Inferior parietal cortex (tissue), 1 donor: ENCODE results near the gene ILRUN.
"Not testable (repeated sequence)": the region's sequence is repeated elsewhere in the genome, so short reads cannot be mapped to it uniquely, and the experiment has no call there.

Experiments
- DNase-seq: peaks from one replicate; pipeline ENCODE4 v3.0.0-alpha.2; 2016; ENCODE audit errors: extremely low spot score

ILRUN gene

DNA sequence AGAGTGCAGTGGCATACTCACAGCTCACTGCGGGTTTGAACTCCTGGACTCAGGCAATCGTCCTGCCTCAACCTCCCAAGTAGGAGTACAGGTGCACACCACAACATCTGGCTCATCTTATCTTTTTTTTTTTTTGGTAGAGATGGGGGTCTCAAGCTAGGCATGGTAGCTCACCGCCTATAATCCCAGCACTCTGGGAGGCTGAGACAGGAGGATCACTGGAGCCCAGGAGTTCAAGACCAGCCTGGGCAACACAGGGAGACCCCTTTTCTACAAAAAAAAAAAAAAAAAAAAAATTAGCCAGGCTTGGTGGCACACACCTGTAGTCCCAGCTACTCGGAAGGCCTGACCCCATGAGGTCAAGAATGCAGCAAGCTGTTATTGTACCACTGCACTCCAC lies 31.5 kb downstream of the ILRUN start:
- DNase-seq = no peak

GRCh38 chr6:34664256-34664971 lies 32.2 kb downstream of the ILRUN start:
- DNase-seq = no peak

GRCh38 chr6:34663831-34664255 lies 32.7 kb downstream of the ILRUN start:
- peak; percentile 13 for DNase-seq

DNA sequence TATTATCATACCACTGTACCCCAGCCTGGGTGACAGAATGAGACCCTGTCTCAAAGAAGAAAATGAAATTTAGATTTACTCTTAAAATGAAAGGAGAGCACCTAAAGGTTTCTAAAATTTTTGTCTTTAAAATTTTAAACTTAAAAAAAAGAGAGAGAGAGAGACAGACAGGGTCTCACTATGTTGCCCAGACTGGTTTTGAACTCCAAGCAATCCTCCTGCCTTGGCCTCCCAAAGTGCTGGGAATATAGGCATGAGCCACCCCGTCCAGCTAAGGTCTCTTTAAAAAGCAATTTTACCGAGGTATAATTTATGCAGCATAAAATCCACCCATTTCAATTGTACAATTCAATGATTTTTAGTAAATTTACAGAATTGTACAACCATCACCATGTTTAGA lies 33.2 kb downstream of the ILRUN start:
- no peak for DNase-seq

GRCh38 chr6:34661357-34661756 lies 35.2 kb downstream of the ILRUN start:
- DNase-seq = no peak

DNA sequence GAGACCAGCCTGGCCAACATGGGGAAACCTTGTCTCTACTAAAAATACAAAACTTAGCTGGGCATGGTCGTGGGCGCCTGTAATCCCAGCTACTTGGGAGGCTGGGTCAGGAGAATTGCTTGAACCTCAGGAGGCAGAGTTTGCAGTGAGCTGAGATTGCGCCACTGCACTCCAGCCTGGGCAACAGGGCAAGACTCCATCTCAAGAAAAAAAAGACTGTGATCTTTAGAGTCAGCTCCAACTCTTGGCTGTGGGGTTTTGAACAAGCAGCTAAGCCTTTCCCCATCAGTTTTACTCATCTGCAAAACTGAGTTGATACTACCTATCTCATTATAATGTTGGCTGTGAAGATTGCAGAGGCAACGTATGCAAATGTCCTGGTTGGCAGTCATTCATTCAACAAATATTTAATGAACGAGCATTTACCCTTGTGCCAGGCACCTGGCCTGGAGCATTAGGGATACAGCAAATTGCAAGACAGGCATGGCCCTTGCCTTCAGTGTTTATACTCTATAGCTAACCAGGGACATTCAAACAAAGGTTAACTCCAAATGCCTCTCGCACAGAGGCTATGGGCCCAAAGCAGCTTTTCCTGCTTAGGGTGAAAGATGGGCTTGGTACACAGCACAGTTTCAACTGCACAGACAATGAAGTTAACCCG lies 37.8 kb downstream of the ILRUN start:
- no peak for DNase-seq

DNA sequence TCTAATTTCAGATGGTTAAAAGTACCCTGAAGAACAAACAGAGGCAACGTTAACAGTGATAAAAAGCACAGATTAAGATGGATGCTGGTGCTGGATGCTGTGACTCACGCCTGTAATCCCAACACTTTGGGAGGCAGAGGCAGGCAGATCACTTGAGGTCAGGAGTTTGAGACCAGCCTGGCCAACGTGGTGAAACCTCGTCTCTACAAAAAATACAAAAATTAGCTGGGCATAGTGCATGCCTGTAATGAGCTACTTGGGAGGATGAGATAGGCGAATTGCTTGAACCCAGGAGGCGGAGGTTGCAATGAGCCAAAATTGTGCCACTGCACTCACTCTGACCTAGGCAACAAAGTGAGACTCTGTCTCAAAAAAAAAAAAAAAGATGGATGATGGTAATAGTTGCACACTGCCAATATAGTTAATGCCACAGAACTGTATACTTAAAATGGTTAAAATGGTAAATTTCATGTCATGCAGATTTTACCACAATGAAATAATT lies 38.5 kb downstream of the ILRUN start:
- DNase-seq = not testable (repeated sequence)

GRCh38 chr6:34657307-34657978 lies 39.1 kb downstream of the ILRUN start:
- DNase-seq = peak; percentile 67

- peak; percentile 64 for DNase-seq
Observed at GRCh38 chr6:34657037-34657306, 39.6 kb downstream of the ILRUN start.

GRCh38 chr6:34656378-34657036 lies 40.1 kb downstream of the ILRUN start:
- DNase-seq = peak; percentile 39

DNA sequence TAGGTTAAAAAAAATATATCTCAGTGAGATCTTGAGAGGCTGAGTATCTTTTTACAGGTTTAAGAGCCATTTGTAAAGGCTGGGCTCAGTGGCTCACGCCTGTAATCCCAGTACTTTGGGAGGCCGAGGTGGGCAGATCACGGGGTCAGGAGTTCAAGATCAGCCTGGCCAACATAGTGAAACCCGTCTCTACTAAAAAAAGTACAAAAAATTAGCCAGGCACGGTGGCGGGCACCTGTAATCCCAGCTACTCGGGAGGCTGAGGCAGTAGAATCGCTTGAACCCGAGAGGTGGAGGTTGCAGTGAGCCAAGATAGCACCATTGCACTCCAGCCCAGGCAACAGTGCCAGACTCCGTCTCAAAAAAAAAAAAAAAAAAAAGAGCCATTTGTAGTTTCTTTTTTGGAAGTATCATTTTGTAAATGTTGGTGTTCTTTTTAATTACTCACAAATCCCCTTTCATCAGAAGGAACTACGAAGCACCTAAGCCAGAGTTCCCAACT lies 40.6 kb downstream of the ILRUN start:
- not testable (repeated sequence) for DNase-seq

- DNase-seq = no peak
Observed at GRCh38 chr6:34654061-34654710, 42.4 kb downstream of the ILRUN start.

DNA sequence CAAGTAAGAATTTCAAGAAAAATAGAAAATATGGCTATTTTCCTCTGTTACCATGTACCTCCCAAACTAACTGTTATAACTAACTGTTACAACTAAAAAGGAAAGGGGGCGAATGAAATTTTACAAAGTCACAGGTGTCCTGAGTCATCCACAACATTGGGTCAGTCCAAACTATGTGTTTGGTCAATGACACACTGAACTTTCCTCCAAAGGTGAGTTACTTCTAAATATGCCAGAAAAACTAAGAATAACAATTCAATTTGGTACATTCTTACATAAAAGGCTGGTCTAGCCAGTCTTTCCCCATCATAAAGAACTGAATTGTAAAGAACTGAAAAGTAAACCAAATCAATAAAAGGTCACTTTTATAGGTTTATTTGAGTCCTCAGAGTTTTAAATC lies 44.3 kb downstream of the ILRUN start:
- no peak for DNase-seq

- no peak for DNase-seq
Observed at GRCh38 chr6:34650823-34651222, 45.7 kb downstream of the ILRUN start.

DNA sequence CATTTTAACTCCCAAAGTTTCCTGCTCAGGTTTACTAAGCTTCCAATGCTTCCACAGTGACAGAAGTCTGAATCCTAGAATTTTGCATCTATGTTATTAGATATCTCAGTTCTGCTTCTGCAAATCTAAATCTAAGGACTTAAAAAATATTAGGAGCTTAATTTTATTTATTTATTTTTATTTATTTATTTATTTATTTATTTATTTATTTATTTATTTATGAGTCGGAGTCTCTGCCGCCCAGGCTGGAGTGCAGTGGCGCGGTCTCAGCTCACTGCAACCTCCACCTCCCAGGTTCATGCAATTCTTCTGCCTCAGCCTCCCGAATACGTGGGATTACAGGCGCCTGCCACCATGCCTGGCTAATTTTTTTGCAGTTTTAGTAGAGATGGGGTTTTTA lies 46.3 kb downstream of the ILRUN start:
- DNase-seq = not testable (repeated sequence)

GRCh38 chr6:34648806-34649205 lies 47.8 kb downstream of the ILRUN start:
- no peak for DNase-seq
